LNCaP clone FGC (cell line): ENCODE results near the gene RNF223.

ENCODE experiments used
- DNase-seq: peaks from one replicate; pipeline ENCODE4 v3.0.0-alpha.2; 2011; ENCODE audit warnings: low read depth
- H3K4me3 ChIP-seq: 2 replicates; pipeline ENCODE4 v1.5.1; 2011; ENCODE audit warnings: mild to moderate bottlenecking, low read depth, low read length, control low read depth
- TF ChIP-seq, protein P1 (sequence below): IDR thresholded peaks from 2 replicates; pipeline ENCODE4 v1.5.1; 2012; ENCODE audit warnings: mild to moderate bottlenecking; ENCODE audit not compliant: control insufficient read depth, insufficient read depth; ENCODE audit errors: extremely low read depth

RNF223 gene

DNA sequence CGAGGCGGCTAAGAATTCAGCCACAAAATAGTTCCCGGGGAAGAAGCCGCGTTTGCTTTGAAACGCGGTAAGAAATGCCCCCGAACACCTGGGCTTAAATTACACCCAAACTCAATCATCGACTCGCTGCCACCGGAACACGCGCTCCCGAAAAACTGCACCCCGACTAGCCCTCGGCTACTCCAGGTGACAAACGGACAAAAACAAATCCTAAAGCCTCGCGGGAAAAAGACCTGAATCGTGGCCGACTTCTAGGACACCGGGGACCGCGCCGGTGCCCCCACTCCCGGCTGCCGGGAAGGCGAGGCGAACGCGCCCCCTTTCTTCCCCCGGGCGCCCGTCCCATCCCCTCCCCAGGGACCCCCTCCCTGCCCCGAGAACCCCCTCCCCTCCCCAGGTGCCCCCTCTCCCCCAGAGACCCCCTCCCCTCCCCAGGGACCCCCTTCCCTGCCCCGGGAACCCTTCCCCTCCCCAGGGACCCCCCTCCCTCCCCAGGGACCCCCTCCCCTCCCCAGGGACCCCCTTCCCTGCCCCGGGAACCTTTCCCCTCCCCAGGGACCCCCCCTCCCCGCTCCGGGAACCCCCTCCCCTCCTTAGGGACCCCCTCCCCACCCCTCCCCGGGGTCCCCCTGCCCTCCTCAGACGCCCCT lies 41.2 kb upstream of the RNF223 start:
- no peak for DNase-seq

DNA sequence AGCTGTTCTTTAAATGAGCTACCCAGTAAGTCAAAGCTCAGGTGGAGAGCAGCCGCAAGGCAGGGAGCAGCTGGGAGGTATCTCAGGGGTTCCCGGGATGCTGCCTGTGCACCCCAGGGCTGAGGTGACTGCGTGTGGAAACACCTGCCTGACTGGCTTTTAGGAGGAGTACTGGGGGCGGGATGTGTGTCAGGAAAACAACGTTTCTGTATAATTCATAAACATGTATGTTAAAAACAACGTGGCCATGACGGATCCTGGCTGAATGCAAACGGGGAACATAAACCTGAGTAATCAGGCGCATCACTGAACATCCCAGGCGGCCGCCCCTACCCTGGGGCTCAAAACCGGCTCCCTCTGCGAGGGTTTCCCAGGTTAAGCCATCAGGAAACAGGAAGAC lies 40.3 kb upstream of the RNF223 start:
- TF ChIP-seq, protein P1, sequence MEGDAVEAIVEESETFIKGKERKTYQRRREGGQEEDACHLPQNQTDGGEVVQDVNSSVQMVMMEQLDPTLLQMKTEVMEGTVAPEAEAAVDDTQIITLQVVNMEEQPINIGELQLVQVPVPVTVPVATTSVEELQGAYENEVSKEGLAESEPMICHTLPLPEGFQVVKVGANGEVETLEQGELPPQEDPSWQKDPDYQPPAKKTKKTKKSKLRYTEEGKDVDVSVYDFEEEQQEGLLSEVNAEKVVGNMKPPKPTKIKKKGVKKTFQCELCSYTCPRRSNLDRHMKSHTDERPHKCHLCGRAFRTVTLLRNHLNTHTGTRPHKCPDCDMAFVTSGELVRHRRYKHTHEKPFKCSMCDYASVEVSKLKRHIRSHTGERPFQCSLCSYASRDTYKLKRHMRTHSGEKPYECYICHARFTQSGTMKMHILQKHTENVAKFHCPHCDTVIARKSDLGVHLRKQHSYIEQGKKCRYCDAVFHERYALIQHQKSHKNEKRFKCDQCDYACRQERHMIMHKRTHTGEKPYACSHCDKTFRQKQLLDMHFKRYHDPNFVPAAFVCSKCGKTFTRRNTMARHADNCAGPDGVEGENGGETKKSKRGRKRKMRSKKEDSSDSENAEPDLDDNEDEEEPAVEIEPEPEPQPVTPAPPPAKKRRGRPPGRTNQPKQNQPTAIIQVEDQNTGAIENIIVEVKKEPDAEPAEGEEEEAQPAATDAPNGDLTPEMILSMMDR = no peak
- H3K4me3 ChIP-seq = peak overlapping the region; percentile 65; the same call in 1 of the 2 replicates
- DNase-seq = no peak

More for the DNA sequence above, 41.2 kb upstream of the RNF223 start:
- TF ChIP-seq, protein P1 = no peak
- peak overlapping the region; percentile 71 for H3K4me3 ChIP-seq

DNA sequence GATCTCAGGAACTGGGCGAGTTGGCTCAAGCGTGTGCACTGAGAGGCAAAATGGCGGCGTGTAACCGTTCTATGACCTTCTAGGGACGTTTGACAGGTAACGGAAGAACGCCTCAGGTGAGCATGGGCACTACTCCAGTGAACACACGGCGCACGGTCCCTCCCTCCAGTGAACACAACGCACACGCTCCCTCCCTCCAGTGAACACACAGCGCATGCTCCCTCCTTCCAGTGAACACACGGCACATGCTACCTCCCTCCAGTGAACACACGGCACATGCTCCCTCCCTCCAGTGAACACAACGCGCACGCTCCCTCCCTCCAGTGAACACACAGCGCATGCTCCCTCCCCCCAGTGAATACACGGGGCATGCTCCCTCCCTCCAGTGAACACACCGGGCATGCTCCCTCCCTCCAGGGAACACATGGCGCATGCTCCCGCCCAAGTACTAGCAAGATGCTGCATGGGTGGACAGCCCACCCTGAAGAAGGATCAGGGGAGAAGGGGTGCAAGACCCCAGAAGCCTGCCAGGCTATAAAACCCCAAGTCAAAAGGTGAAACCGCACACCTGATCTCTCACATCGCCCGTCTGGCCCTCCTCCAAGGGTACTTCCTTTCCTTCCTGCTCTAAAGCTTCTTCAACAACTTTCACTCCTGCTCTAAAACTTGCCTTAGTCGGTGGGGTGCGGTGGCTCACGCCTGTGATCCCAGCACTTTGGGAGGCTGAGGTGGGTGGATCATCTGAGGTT lies 38.3 kb upstream of the RNF223 start:
- H3K4me3 ChIP-seq = no peak overlapping the region
- TF ChIP-seq, protein P1 = no peak
- DNase-seq = no peak

DNA sequence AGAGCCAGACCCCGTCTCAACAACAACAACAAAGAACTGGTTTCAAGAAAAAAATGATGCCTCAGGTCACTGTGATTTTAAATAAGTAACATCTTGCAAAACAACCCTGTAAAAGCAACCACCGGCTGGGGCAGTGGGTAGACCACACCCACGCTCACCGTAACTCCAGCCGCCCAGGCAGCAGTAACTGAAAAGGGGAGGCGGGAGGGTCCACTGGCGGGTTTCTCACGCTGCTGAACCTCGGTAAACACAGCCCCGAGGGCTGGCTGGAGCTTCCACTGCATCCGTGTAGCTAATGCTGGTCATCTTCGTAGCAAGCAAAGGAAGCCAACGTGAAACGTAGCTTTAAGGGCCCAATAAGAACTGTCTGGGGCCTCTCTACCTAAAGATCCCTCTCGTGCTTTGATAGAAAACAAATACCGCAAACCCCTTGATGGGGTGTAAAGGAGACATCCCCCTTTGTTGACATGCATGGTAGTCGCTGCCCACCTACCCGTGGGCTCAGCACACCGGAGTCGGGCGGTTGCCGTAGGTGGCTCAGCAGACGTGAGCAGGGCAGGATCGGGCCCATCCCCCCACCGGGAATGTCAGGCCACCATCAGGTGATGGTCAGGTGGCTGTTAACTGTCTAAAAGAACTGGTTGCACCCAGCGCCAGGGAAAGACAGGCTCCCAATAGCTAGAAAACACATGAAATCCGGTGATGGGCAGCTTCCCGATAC lies 37.6 kb upstream of the RNF223 start:
- no peak for DNase-seq
- TF ChIP-seq, protein P1 = no peak
- no peak overlapping the region for H3K4me3 ChIP-seq

DNA sequence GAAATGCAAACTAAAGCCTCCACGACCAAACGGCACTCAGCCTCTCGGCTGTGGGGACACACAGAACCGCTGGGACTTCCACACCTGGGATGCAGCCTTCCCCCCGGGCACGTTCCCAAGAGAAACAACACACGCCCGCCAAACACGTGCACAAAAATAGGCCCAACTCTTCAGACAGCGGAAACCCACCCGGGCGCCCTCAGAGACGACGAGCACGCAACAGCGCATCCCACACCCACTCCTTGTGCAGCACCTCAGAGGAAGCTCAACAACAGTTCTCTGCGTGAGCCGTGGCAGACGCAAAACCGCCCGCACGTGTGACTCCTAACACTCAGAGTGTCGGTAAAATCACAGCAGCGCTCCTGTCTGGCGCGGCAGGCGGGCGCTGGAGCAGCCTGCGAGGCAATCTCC lies 36.5 kb upstream of the RNF223 start:
- TF ChIP-seq, protein P1 = no peak
- H3K4me3 ChIP-seq = no peak overlapping the region

DNA sequence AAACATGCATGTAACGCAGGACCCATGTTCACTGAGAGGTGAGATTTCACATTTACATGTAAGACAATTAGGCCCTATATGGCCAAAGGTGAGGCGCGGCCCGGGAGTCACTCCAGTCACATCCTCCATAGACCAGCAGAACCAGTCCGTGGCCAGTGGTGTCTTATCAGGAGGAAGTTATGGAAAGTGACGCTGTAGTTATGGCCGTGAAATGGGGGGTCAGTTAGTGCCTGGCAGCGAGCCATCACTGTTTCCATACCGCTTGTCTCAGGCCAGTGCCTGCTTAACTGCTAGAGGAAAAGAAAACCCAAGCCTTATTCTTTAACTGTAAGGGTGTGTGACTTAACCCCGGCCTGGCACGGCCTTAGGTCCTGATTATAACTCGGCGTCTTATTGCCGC lies 35.6 kb upstream of the RNF223 start:
- no peak for DNase-seq
- TF ChIP-seq, protein P1 = no peak

More for the DNA sequence above, 36.5 kb upstream of the RNF223 start:
- DNase-seq = no peak

More for the DNA sequence above, 35.6 kb upstream of the RNF223 start:
- H3K4me3 ChIP-seq = no peak overlapping the region
